HG03558 (cell line): ENCODE results near the gene DCAF12.
"Not testable (repeated sequence)": the region's sequence is repeated elsewhere in the genome, so short reads cannot be mapped to it uniquely, and the experiment has no call there.

Experiments used
- ATAC-seq: cut with Tn5 transposase; IDR thresholded peaks from one replicate; pipeline ENCODE4 v1.9.1; 2021; ENCODE audit warnings: moderate number of reproducible peaks; ENCODE audit not compliant: unreplicated experiment; ENCODE audit errors: extremely low read depth

Gene DCAF12

DNA sequence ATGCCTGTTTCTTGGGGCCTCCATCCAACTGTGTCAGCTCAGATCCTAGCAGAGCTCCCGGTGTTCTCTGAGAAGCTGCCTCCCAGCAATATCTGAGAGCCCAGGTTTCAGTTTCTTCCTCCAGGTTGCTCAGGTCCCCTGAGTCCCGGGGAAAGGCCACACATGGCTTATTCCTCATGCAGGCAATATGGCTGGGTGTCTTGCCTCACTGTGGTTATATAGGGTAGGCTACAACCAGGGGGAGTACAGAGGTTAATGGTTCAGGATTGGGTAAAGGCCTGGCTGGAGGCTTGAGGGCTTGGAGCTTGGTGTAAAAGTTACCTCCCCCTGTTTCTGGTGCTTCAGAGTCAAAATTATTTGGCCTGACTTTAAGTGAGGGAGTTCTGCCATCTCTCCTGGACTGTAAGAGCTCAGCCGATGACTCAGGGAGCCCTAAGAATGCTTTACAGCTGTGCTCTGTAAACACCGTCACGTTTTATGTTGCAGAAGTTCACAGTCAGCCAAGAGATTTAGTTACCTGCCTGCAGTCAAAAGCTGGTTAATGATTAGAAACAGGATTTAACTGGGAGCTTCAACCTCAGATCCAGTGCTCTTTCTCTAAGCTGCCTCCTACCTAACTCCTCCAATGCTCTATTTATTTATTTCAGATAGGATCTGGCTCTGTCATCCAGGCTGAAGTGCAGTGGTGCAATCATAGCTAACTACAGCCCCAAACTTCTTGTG is 53.5 kb downstream of the DCAF12 start:
- no peak for ATAC-seq

- no peak for ATAC-seq
Measured at GRCh38 chr9:34072410-34072809, 54.1 kb downstream of the DCAF12 start.

GRCh38 chr9:34070606-34071324 is 55.7 kb downstream of the DCAF12 start:
- ATAC-seq: no peak

DNA sequence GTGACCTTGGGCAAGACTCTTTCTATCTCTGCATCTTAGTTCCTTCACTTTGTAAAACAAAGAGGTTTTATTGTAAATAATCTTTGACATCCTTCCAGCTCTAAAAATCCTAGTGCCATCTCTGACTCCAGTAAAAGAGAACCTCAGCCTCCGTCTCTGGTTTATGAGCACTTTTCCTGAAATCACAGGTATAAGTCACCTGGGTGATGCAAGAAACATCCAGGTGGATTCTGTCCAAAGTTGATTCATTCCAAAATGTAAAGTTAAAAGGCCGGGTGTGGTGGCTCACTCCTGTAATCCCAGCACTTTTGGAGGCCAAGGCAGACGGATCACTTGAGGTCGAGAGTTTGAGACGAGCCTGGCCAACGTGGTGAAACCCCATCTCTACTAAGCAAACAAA is 56.7 kb downstream of the DCAF12 start:
- no peak for ATAC-seq

DNA sequence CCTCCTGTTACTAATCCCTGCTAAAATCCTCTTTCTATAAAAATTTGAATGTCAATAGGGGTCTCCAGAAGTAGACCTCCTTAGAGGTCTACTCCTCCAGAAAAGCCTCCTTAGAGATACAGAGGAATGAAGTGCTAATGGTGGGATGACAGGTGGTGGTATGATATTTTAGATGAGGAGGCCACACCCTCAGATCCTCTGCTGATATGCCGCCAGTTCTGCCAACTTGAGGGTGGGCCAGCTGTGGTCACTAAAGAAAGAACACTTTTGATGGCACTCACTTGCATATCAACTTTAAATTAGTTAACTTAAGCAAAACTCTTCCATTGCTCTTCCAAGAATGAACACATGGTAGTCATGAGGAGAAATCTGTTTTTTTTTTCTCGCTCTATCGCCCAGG is 61.0 kb downstream of the DCAF12 start:
- no peak for ATAC-seq

DNA sequence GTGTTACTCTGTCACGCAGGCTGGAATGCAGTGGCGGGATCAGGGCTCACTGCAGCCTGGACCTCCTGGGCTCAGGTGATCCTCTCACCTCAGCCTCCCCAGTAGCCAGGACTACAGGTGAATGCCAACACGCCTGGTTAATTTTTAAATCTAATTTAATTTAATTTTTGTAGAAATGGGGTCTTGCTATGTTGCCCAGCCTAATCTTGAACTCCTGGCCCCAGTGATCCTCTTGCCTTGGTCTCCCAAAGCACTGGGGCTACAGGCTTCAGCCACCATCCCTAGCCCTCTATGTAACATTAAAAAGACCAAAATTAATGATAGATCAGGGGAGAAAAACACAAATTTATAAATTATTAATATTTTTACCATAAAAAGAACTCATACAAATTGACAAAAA is 66.5 kb downstream of the DCAF12 start:
- no peak for ATAC-seq

DNA sequence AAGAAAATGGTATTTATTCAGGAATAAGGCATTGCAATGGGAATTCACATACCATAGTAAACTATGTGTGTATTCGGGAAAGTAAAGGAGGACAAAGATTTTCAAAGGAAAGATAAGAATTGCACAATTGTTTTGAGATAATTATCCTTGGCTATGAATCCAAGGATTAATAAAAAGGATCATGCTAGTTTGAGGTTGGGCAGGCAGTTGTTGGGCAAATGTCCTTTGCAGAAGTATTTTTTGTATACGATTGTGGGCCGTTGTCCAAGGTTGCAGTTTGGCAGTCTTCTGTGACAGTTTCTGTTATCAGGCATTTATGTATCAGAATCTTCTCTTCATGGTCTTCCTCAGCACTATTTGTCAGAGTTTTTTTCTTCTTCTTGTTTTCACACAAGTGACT is 67.2 kb downstream of the DCAF12 start:
- no peak for ATAC-seq

GRCh38 chr9:34049630-34050384 is 76.7 kb downstream of the DCAF12 start:
- no peak for ATAC-seq

GRCh38 chr9:34048727-34049629 is 77.5 kb downstream of the DCAF12 start, which contains the start of gene UBAP2:
TSS of gene UBAP2 (minus strand) at chr9:34048887. CDS start at chr9:34017148, 31,739 bp downstream.
- ATAC-seq: peak; percentile 54

GRCh38 chr9:34047864-34048726 is 78.4 kb downstream of the DCAF12 start:
- no peak for ATAC-seq

DNA sequence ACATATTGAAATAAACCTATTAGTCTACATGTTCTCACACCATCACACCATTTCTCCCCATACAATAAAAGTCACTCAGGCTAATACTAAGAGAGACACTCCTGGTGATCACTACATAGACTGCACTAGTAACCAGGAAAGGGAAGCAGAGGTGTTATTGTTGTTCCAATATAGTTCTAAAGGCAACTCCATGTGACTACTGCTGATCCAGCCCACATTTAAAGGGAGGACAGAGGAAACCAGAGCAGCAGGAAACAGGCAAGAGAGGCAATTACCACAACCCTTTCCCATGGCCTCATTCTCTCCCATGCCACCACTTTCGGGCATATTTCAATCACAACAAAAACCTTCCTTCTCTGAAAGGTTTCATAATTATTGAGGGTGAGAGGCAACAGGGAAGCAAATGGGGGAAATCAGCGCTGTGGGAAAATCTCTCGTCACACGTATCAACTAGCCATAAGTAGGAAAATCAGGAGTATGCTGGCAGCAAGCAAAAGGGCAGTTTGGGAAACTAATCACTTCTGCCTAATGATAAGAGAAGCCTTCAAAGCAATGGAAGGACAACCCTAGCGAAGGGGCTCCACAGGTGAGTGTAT is 79.6 kb downstream of the DCAF12 start:
- ATAC-seq: no peak

- no peak for ATAC-seq
Measured at GRCh38 chr9:34045903-34046302, 80.6 kb downstream of the DCAF12 start.

GRCh38 chr9:34042074-34042473 is 84.4 kb downstream of the DCAF12 start:
- not testable (repeated sequence) for ATAC-seq

DNA sequence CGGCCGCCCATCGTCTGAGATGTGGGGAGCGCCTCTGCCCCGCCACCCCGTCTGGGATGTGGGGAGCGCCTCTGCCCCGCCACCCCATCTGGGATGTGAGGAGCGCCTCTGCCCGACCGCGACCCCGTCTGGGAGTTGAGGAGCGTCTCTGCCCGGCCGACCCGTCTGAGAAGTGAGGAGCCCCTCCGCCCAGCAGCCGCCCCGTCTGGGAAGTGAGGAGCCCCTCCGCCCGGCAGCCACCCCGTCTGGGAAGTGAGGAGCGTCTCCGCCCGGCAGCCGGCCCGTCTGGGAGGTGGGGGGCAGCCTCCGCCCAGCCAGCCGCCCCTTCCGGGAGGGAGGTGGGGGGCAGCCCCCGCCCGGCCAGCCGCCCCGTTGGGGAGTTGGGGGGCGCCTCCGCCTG is 87.6 kb downstream of the DCAF12 start:
- ATAC-seq: not testable (repeated sequence)

GRCh38 chr9:34037626-34038025 is 88.9 kb downstream of the DCAF12 start:
- no peak for ATAC-seq

- ATAC-seq: no peak
Measured at GRCh38 chr9:34036625-34037024, 89.9 kb downstream of the DCAF12 start.
